ENCODE measurements around the gene CCBE1.

Gene CCBE1

DNA sequence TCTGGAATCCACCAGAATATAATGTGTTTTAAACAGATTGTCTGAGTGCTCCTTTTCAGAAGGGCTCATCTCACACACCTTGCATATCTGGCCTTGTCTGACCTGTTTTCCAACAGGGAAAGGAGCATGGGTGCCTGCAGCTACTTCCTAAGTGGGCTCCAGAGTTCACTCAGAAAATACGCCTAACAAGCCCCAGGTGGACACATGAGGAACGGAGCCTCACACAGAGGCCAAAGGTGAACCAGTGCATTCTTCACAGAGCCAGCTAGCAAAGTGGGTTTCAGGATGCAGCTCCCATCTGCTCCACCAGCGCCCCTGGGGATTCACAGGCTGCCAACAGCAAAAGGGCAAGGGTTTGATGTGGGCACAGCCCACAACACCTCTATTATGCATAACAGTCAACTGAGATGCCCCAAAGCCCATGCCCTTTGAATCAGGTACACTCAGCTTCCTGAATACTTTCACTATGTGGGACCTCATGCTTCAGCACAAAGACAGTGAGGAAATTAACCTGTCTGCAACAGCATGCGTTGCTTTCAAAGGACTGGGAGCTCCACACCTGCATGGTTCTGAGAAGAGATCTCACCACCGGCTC, 86.6 kb downstream of the CCBE1 start:
- DNase-seq: no peak

GRCh38 chr18:59609654-59610053, 87.6 kb downstream of the CCBE1 start:
- no peak for DNase-seq

GRCh38 chr18:59607471-59607870, 89.8 kb downstream of the CCBE1 start:
- DNase-seq: no peak

GRCh38 chr18:59607078-59607379, 90.2 kb downstream of the CCBE1 start:
- no peak for DNase-seq

DNA sequence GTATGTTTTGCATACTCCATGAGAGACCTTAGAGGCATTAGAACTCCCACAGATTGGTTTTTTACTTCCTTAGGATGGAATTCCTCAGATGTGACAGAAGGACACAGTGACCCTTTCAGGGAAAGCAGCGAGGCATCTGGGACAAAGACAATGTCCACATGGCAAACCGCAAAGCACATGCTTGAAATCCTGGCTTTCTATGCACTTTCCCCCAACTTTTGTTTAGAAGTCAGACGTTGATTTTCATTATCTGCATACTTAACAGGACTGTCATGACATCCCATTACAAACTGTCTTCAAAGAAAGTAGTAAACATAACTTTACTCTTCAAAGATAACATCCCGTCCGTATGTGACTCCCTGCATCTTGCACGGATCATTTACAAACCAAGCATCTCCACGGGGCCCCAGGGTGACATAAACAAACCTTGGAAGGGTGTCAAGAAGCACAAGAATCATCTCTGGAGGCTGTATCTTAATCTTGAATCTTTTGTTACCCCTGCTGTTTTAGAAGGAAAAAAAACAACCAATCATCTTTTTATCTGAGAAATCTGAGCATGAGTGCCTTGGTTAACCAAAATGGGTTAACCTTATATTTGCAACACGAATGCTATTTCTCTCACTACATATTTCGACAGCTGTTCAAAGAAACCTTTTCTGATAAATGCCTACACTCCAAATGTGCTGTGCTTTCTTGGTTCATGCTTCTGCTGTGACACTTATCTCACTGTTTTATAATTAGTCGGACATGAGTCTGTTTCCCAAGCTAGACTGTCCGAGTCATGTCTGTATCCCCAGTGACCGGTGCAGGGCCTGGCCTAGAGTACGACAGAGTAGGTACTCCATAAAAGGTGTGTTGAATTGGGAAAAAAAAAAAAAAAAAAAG, 90.8 kb downstream of the CCBE1 start:
- DNase-seq: no peak

DNA sequence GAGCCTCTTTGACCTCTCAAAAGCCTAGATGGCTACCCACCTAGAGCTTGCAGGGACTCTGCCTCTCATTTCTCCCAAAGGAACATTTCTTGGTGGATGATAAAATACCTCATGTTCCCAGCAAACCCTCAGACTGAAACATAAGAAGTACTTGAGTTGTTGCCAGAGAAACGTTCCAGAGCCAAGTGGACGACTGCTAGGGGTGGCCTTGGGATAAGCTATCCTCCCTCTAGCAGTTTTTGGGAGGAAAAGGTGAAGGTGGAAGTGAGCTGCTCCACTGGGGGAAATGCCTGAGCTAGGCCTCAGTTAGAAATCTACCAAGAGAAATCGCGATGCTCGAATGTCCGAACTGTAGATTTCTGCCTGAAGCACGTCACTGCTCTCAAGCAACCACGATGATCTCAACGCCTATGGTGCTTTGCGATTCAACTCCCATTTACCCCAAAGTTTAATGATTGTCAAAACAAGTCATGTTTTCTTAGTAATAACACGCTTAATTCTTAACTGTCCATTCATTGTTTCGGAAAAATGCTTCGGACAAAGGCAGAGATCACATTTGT, 91.5 kb downstream of the CCBE1 start:
- DNase-seq: no peak

- DNase-seq: no peak
These were observed 92.3 kb downstream of the CCBE1 start for GRCh38 chr18:59604877-59605276.

DNA sequence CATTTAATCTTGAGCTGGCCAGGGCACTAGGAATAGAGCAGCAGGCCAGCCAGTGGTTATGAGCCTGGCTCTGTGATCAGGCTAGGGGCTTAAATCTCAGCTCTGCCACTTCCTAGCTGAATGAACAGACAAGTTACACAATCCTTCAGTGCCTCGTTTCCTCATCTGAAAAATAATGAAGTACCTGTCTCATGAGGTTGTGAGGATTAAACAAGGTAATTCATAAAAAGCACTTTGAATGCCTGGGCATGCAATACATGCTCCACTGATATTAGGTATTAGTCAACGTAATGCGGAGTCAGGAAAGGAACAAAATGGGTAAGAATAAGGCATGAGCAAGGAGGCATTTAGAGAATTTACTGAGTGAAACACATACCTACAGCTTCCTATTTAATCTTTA, 100.2 kb downstream of the CCBE1 start:
- DNase-seq: no peak

DNA sequence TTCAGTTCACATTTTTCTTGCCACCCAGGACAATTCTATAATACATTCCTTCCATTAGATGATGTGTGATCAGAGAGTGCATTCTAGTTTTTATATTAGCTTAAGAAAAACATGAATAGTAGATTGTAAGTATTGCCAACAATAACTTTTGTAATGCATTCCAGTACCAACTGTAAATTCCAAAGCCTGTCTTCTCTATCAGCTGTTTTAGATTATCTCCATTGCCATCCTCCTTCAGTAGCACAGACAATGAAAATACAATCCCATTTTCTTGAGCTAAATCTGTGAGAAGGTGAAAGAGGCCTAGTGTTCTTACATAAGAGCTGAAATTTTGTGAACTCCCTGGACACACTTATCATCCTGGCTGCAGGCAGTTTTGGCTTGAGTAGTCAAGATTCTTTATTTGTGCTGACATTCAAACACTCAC, 103.9 kb downstream of the CCBE1 start:
- no peak for DNase-seq

DNA sequence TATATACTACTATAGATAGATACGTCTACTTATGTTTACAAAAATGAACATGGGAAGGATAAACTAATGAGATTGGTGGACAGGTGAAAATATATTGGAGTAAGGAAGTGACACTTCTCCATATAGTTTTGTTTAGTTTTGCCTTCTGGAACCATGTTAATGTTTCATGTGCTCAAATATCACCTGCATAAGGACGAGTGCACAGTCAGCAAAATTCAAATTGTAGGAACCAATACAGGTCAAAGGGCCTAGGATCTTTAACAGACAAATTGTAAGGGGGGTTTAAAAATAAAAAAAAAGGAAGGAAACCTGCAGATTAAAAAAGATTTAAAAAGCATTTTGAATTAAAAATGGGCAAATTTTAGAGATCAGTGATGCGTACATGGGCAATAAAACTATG, 104.6 kb downstream of the CCBE1 start:
- no peak for DNase-seq

DNA sequence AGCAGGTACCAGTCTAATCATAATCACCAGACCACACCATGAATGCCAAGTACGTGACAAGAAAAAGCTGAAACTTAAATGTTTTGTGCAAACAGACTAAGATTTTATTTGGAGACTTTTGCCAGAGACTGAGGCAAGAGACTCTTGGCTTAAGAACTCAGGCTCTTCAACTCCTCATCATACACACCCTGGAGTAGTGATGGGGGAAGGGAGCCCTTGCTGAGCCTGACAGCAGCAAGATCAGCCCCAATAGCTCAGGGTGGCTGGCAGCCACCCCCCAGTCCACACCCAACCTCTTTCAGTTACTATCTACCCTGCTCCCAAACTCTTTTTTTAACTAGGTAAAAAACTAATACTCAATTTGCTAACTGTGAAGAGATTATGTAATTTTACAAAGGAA, 114.8 kb downstream of the CCBE1 start:
- DNase-seq: no peak

DNA sequence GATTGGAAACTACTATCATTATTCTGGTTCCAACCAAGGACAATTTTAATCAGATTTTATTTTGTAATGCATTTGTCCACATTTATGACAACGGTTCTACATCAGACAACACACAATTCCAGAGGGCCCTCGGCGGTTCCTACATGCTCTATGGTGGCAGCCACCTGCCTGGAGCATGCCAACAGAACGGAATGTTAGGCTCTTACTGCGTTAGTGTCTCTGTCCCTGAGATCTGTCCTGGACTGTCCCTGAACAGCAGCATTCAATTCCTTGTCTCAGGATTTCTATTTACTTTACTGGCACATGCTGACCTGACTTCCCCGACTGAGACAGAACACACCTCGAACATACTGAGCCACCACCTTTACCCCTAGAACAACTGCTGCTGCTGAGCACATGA, 117.7 kb downstream of the CCBE1 start:
- no peak for DNase-seq

DNA sequence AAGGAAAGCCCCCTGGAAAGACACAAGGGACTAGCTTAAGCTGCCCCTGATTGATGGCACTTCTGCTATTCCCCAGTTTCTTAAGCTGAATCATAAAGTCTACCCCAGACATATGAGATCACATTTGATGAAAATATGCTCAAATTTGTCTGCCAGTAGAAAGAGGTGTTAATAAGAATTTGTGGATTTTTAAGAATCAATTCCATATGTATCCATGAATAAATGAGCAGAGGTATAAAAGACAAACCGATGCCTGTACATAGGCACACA, 119.9 kb downstream of the CCBE1 start:
- DNase-seq: no peak

DNA sequence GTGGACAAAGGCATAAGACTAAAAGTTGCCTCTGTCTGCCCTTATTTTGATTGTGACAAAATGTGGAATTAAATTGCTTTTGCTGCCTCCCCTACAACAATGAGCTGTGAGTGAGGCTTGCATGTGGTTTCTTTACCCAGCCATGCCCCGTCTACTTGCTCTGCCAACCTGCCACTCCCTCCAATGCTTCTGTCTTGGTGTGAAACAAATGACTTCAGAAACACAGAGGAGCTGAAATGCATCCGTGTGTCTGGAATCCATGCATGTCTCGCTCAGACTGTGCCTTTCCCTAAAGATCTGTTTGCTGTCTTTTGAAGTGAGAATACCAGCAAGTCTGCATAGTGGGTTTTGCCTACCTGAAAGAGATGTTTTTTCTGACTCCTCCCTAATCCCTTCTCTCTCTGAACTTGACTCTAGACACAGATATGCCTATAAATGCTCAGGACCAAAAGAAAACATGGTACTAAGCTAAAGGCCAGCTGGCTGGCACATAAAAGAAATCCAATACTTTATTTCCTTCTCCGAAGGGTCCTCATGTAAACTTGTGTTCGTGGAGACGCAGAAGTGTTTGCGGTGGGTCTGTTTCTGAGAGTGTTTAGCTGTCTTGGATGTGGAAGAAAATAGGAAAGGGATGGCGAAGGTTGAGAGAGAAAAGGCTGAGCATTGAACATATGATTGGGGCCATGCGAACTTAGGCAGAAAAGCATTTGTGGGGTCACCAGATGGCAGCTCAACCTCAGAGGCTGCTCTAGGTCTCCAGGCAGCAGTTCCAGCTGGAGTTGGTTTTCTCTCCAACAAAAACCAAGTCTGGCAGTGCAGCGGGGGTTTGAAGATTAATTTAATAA, 120.5 kb downstream of the CCBE1 start:
- no peak for DNase-seq

- no peak for DNase-seq
These were observed 121.2 kb downstream of the CCBE1 start for GRCh38 chr18:59575995-59576394.

DNA sequence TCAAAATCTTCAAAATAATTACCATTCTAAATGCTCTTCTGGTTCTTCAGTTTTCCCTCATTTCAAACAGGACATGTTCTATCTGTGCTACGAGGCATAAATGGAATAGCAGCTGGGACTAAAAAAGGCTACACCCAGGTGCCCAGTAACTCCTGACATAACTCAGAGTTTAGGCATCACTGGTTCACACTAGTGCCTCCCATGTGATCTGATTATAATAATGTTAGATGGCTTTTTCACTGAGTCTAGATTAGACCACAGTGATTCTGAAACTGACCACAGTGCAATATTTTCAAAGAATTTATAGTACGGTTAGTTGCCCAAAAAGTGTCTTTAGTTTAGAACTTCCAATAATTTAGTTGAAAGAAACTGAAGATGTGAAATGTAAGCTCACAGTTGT, 123.3 kb downstream of the CCBE1 start:
- DNase-seq: no peak

DNA sequence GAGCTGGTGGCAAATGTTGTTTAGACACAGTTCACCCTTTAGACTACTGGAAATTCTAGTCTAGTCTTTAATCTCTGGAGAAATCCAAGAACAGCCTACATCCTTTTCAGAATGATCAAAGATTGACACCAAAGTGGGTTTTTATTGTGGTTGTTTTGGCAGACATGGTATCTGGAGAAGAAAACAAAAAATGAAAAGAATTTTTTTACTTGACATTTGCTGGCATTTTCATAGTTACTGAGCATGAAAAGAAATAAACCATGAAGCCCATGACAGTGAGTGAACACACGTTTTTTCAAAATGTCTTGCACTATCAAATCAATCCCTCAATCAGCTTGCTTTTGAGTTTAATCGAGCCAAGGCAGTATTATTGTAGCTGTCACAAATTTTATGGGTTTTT, 125.3 kb downstream of the CCBE1 start:
- no peak for DNase-seq

GRCh38 chr18:59570796-59571195, 126.4 kb downstream of the CCBE1 start:
- DNase-seq: no peak

- DNase-seq: no peak
These were observed 127.0 kb downstream of the CCBE1 start for GRCh38 chr18:59570101-59570775.

DNA sequence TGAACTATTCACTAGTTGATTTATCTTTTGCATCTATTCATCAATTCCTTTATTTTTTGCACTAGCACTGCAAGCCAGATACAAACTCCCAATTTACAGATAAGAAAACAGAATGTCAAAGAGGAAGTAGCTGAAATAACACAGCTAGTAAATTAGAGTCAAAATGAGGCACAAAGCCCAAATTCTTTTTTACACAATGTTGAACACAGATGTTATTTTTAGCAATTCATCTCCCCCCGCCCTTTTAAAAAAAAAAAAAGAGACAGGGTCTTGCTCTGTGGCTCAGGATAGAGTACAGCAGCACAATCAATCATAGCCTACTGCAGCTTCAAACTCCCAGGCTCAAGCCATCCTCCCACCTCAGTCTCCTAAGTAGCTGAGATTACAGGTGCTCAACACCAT, 127.8 kb downstream of the CCBE1 start:
- no peak for DNase-seq

GRCh38 chr18:59567431-59567830, 129.8 kb downstream of the CCBE1 start:
- no peak for DNase-seq

DNA sequence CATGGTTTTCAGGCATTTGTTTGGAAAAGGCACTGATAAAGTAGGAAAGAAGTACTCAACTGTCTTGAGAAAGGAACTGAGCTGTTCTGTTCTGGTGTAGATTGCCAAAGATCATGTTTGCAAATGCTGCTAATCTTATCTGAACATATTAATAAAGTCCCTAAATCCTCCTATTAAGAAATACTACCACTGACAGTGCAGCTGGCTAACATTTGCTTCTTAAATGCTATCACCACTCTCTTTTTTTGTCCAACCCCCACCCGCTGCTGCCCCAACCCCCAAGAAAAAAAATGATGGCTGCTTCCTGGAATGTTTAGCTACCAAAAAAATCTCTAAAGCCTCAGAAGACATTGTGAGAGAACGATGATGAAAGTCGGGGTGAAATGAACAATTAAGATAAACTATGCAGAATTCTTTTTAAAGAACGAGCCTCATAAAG, 130.7 kb downstream of the CCBE1 start:
- DNase-seq: no peak

GRCh38 chr18:59565957-59566356, 131.3 kb downstream of the CCBE1 start:
- no peak for DNase-seq

All from DMS79 (cell line).